Measurements from ENCODE around the gene HDGFL3.
A peak's percentile ranks its signal among the peaks of the same experiment; 100 is the strongest.

GRCh38 chr15:83205725-83206324 lies 1.8 kb downstream of the HDGFL3 start:
- TF ChIP-seq GATA2 (IDR thresholded peaks at IDR 0.05; ENCODE audit: low read depth, low read length) (no peak), GATA3 (IDR thresholded peaks at IDR 0.05; ENCODE audit: low read depth, low read length) (peak; percentile 71; the same call in 1 of the 2 replicates)

Measured in SH-SY5Y (cell line).